Gastrocnemius medialis (tissue), 4 donors: ENCODE results near the gene SLC24A3. TPM values are rescaled to one million over a fixed set of nuclear protein-coding genes. Genes with fewer than 3 reads are reported as not detected.

Experiments used
- ATAC-seq, 2 donors: fragments of 150-250 bp; one replicate each; pipeline ENCODE4 v1.9.1; 2016
- DNase-seq, 2 donors: peaks; one replicate each; pipeline ENCODE4 v3.0.0-alpha.2; 2019
- H3K27ac ChIP-seq, 4 donors: fragments of 200-600 bp; sonication (generic); 1 replicate in 1 of 4; 2 replicates in 3 of 4; pipeline ENCODE4 v1.5.1; 2016 to 2018; ENCODE audit warnings: mild to moderate bottlenecking in 2 of 4, moderate library complexity in 1 of 4
- H3K27me3 ChIP-seq, 3 donors: fragments of 200-600 bp; sonication (generic) in 2 of 3; 1 replicate in 1 of 3; 2 replicates in 2 of 3; pipeline versions ENCODE4 v1.5.1 to v1.6.0; 2016 to 2019; ENCODE audit warnings: mild to moderate bottlenecking in 1 of 3, moderate library complexity in 1 of 3
- H3K36me3 ChIP-seq, 2 donors: fragments of 200-600 bp; sonication (generic) in 1 of 2; one replicate each; pipeline ENCODE4 v1.5.1; 2017 to 2018
- H3K4me1 ChIP-seq, 2 donors: fragments of 200-600 bp; sonication (generic) in 1 of 2; one replicate each; pipeline ENCODE4 v1.5.1; 2016 to 2017; ENCODE audit warnings: mild to moderate bottlenecking in 2 of 2
- H3K4me3 ChIP-seq, 4 donors: fragments of 200-600 bp; sonication (generic) in 3 of 4; 1 replicate in 1 of 4; 2 replicates in 3 of 4; pipeline ENCODE4 v1.5.1; 2016 to 2019; ENCODE audit warnings: mild to moderate bottlenecking in 2 of 4
- H3K9me3 ChIP-seq, 3 donors: fragments of 200-600 bp; sonication (generic) in 2 of 3; 1 replicate in 1 of 3; 2 replicates in 2 of 3; pipeline ENCODE4 v1.5.1; 2016 to 2019
- POLR2A ChIP-seq, 2 donors: fragments of 450-650 bp; IDR thresholded peaks; one replicate each; pipeline ENCODE4 v1.6.1; 2017; ENCODE audit warnings: antibody characterized with exemption in 2 of 2, mild to moderate bottlenecking in 2 of 2, moderate library complexity in 2 of 2
- in situ Hi-C, 4 donors: fragments of 200-750 bp; cut with MboI; loops; one replicate each; pipeline versions ENCODE4 v1.15.0 to v1.8.0; 2017; ENCODE audit warnings: low sequenced_read_pairs in 4 of 4
- intact Hi-C: fragments of 100-400 bp; cut with DNase I; formaldehyde crosslinking; loops from one replicate; pipeline ENCODE4 v1.15.1; 2023; ENCODE audit warnings: low total_unique reads
- total RNA-seq, 4 donors: library from RNA; depleted of rRNA; stranded (reverse); fragments of >200 nt; gene quantifications; one replicate each; pipeline versions ENCODE4 v1.1.0 to v1.2.3, GENCODE V29; 2016
- TF ChIP-seq, protein P1 (sequence below), 5 experiments: fragments of 450-650 bp in 3 of 5; fragments of 200-600 bp in 2 of 5; sonication (generic) in 2 of 5; IDR thresholded peaks in 4 of 5; conservative IDR thresholded peaks in 1 of 5; 1 replicate in 4 of 5; 2 replicates in 1 of 5; pipeline ENCODE4 v1.5.1; 2016 to 2019; ENCODE audit warnings: antibody characterized with exemption in 5 of 5, mild to moderate bottlenecking in 3 of 5, moderate library complexity in 3 of 5

SLC24A3 gene
- total RNA-seq, 4 donors from 2014 or later = 3.3 to 7.8 (median 6.7) TPM

DNA sequence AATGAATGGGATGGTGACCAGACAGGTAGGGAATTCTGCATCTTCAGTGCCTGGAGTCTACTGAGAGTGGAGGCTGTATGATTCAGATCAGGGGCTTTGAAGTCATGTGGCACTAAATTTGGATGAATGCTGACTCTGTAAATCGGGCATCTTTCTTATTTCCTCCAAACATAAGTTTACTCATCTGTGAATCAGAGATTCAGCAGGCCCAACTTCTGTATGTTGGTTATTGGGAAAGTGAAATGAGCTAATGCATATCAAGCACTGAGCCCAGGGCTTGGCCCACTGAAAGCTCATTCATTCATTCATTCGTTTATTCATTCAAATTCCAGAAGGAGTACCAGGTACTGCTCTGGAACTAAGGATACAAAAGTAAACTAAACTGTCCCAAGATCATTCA lies 353.3 kb downstream of the SLC24A3 start:
- DNase-seq = no peak
- Histone ChIP-seq H3K36me3 (no peaks in the 10 kb centered on the region), H3K4me1 (no peaks in the 10 kb centered on the region), H3K27ac (no peak overlapping the region), H3K4me3 (no peak overlapping the region), H3K27me3 (no peaks in the 10 kb centered on the region), H3K9me3 (no peaks in the 10 kb centered on the region)
- TF ChIP-seq, protein P1, sequence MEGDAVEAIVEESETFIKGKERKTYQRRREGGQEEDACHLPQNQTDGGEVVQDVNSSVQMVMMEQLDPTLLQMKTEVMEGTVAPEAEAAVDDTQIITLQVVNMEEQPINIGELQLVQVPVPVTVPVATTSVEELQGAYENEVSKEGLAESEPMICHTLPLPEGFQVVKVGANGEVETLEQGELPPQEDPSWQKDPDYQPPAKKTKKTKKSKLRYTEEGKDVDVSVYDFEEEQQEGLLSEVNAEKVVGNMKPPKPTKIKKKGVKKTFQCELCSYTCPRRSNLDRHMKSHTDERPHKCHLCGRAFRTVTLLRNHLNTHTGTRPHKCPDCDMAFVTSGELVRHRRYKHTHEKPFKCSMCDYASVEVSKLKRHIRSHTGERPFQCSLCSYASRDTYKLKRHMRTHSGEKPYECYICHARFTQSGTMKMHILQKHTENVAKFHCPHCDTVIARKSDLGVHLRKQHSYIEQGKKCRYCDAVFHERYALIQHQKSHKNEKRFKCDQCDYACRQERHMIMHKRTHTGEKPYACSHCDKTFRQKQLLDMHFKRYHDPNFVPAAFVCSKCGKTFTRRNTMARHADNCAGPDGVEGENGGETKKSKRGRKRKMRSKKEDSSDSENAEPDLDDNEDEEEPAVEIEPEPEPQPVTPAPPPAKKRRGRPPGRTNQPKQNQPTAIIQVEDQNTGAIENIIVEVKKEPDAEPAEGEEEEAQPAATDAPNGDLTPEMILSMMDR (IDR thresholded peaks at IDR 0.05 in 4 of 5, conservative IDR thresholded peaks at IDR 0.05 in 1 of 5) = no peak
- no peak for TF ChIP-seq POLR2A (IDR thresholded peaks at IDR 0.05)
- ATAC-seq = no peak
- intact Hi-C loops = no loop called here
- in situ Hi-C loops = no loop called here

GRCh38 chr20:19566226-19566945 lies 353.9 kb downstream of the SLC24A3 start:
- Histone ChIP-seq H3K4me3 (no peak overlapping the region), H3K27ac (no peak overlapping the region), H3K36me3 (no peaks in the 10 kb centered on the region), H3K9me3 (no peaks in the 10 kb centered on the region), H3K4me1 (no peaks in the 10 kb centered on the region), H3K27me3 (no peaks in the 10 kb centered on the region)
- DNase-seq (no peak), ATAC-seq (no peak)
- in situ Hi-C loops (no loop called here), intact Hi-C loops (no loop called here)
- TF ChIP-seq POLR2A (IDR thresholded peaks at IDR 0.05) = no peak
- TF ChIP-seq, protein P1 (IDR thresholded peaks at IDR 0.05 in 4 of 5, conservative IDR thresholded peaks at IDR 0.05 in 1 of 5) = no peak

- Histone ChIP-seq H3K27ac (no peak overlapping the region), H3K36me3 (no peaks in the 10 kb centered on the region), H3K9me3 (no peaks in the 10 kb centered on the region), H3K4me1 (no peaks in the 10 kb centered on the region), H3K27me3 (no peaks in the 10 kb centered on the region), H3K4me3 (no peak overlapping the region)
- TF ChIP-seq POLR2A (IDR thresholded peaks at IDR 0.05) = no peak
- TF ChIP-seq, protein P1 (IDR thresholded peaks at IDR 0.05 in 4 of 5, conservative IDR thresholded peaks at IDR 0.05 in 1 of 5) = no peak
- intact Hi-C loops = no loop called here
- DNase-seq (no peak), ATAC-seq (no peak)
- in situ Hi-C loops = no loop called here
These were observed 355.7 kb downstream of the SLC24A3 start for GRCh38 chr20:19568128-19568527.

DNA sequence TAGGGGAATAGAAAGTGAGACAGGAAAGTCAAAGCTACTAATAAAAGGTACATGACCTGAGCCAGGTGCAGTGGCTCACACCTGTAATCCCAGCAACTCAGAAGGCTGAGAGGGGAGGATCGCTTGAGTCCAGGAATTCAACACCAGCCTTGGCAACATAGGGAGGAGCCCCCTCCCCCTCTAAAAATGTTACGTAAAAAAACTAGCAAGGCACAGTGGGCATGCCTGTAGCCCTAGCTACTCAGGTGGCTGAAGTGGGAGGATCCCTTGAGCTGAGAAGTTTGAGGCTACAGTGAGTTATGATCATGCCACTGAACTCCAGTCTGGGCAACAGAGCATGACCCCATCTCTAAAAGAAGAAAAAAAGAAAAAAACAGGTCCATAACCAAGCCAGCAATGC lies 359.6 kb downstream of the SLC24A3 start:
- Histone ChIP-seq H3K36me3 (no peaks in the 10 kb centered on the region), H3K9me3 (no peaks in the 10 kb centered on the region), H3K27ac (no peak overlapping the region), H3K4me3 (no peak overlapping the region), H3K4me1 (no peaks in the 10 kb centered on the region), H3K27me3 (no peaks in the 10 kb centered on the region)
- DNase-seq (no peak), ATAC-seq (no peak)
- intact Hi-C loops (no loop called here), in situ Hi-C loops (no loop called here)
- TF ChIP-seq, protein P1 (IDR thresholded peaks at IDR 0.05 in 4 of 5, conservative IDR thresholded peaks at IDR 0.05 in 1 of 5) = no peak
- TF ChIP-seq POLR2A (IDR thresholded peaks at IDR 0.05) = no peak

GRCh38 chr20:19577692-19578091 lies 365.2 kb downstream of the SLC24A3 start:
- ATAC-seq = no peak
- in situ Hi-C loops = no loop called here

More at GRCh38 chr20:19577692-19578091, 365.2 kb downstream of the SLC24A3 start:
- intact Hi-C loops = loop anchor here (1.0 kb wide), 1 partner anchor 26 kb away; no protein-coding TSS in a partner anchor
- H3K4me1 ChIP-seq = no peaks in the 10 kb centered on the region
- no peak for DNase-seq
- H3K27ac ChIP-seq = no peak overlapping the region
- TF ChIP-seq, protein P1 (IDR thresholded peaks at IDR 0.05 in 4 of 5, conservative IDR thresholded peaks at IDR 0.05 in 1 of 5) = no peak
- TF ChIP-seq POLR2A (IDR thresholded peaks at IDR 0.05) = no peak
- H3K27me3 ChIP-seq = no peaks in the 10 kb centered on the region
- no peaks in the 10 kb centered on the region for H3K9me3 ChIP-seq
- H3K36me3 ChIP-seq = no peaks in the 10 kb centered on the region
- no peak overlapping the region for H3K4me3 ChIP-seq
